HG03066 (cell line): ENCODE data around the gene MYMX.
"Not testable (repeated sequence)": the region's sequence is repeated elsewhere in the genome, so short reads cannot be mapped to it uniquely, and the experiment has no call there.

Experiments
- ATAC-seq: cut with Tn5 transposase; IDR thresholded peaks from one replicate; pipeline ENCODE4 v1.9.1; 2021; ENCODE audit warnings: low read depth; ENCODE audit not compliant: unreplicated experiment

MYMX gene

GRCh38 chr6:44185953-44186634 lies 30.6 kb upstream of the MYMX start:
- ATAC-seq, result no peak

GRCh38 chr6:44186635-44187025 lies 30.1 kb upstream of the MYMX start:
- no peak for ATAC-seq

DNA sequence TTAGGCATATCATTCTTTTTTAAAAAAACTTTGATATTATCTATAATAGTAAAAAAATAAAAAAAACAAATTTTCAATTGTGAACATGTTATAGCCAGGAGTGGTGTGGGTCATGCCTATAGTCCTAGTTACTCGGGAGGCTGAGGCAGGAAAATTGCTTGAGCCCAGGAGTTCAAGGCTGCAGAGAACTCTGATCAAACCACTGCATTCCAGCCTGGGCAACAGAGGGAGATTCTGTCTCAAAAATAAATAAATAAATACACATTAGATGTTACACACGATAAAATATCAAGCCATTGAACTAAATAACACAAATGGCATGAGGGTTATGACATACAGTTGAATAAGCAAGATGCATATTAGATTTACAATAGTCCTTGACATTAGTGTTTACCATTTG lies 27.9 kb upstream of the MYMX start:
- no peak for ATAC-seq

- ATAC-seq, result no peak
Observed at GRCh38 chr6:44189257-44189656, 27.5 kb upstream of the MYMX start.

DNA sequence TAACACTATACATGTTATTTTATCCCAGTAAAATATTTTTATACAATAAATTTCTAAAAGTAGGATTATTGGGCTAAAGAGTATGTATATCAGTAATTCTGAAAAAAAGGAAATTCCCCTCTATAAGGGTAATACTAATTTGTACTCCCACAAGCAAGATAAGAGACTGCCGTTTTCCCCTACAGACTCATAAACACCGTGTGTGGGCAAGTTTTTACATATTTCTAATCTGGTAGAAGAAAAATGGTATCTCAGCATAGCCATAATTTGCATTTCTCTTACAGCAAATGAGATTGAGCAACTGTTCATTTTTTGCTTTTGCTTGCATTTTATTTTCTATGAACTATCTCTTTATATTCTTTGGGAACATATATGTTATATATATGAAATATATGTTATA lies 26.0 kb upstream of the MYMX start:
- peak; percentile 54 for ATAC-seq

DNA sequence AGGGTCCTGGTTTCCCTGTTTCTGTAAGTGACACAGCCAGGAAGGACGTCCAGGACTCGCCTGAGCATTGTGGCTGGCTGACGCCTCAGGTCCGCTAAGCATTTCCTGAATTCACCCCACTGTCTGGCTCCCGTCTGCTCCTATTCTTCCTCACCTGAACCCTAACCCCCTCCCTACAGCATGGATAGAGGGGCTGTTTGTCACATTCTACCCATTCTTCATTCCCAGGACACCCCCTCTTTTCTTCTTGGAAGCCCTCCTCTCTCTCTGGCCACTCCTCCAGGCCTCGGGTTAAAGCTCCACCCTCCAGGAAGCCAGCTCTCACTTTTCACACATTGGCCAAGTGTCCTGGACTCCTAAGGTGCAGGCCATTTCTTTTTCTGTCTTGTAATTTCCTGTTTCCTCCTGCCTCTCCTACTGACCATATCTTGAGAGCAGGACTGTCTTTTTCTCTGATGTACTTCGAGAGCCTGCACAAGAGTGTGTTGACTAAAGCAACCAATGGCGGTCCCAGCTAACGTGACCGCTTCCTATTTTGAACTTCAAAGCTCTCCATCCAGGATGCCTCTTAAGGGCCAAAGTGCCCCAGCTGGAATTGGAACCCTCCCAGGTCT lies 24.2 kb upstream of the MYMX start:
- ATAC-seq, result no peak

- no peak for ATAC-seq
Observed at GRCh38 chr6:44193307-44193910, 23.3 kb upstream of the MYMX start.

GRCh38 chr6:44194326-44194725 lies 22.4 kb upstream of the MYMX start:
- ATAC-seq, result no peak

- ATAC-seq, result not testable (repeated sequence)
Observed at GRCh38 chr6:44196351-44196750, 20.4 kb upstream of the MYMX start.

DNA sequence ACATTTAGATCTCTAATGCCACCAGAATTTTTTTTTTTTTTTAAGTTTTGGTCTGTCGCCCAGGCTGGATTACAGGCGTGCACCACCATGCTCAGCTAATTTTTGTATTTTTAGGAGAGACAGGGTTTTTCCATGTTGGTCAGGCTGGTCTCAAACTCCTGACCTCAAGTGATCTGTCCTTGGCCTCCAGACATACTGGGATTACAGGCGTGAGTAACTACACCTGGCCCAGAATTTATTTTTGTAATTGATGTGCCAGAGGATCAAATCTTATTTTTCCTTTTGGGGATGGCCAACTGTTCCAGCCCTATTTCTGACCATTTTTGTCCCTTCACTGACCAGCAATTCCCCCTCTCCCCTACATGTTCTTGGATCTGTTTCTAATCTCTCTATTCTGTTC lies 18.0 kb upstream of the MYMX start:
- no peak for ATAC-seq

DNA sequence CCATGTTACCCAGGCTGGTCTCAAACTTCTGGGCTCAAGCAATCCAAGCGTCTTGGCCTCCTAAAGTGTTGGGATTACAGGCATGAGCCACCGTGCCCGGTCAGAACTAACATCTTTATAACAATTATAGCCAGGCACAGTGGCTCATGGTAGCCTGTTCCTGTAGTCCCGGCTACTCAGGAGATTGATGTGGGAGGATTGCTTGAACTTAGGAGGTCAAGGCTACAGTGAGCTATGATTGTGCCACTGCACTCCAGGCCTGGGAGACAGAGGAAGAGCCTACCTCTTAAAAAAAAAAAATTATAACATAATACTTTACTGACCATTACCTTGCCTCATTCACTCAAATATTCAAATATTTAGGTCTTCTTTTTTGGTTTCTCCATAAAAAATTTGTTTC lies 16.8 kb upstream of the MYMX start:
- no peak for ATAC-seq

GRCh38 chr6:44201200-44201599 lies 15.5 kb upstream of the MYMX start:
- no peak for ATAC-seq

DNA sequence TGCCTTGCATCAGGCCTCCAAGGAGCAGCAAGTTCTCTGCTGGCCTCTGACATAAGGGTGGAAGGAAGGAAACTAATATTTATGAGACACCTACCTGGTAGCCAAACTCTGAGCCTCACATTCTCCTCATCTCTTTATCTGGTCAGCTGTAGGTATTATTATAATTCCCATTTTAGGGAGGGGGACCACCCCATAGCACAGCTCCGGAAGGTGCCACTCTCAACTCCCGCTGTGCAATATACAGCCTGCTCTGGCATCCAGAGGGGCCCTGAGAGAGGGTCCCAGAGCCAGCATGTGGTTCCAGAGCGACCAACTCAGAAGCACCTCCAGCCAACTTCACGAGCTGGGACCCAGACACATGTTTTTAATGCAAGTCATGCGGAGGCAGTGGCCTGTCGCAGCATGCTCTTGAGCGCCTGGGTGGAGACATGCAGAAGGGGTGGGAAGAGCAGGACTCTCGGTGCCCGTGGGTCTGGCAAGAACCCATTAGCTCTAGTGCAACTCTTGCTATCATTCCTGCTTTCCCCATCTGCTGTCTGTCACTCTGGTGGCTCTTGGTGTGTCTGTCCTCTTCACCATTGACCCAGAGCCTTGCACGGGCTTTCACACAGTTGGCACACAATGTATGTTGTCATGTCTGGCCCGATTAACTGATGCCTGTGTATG lies 15.0 kb upstream of the MYMX start:
- ATAC-seq, result no peak

GRCh38 chr6:44202332-44202971 lies 14.3 kb upstream of the MYMX start:
- ATAC-seq, result no peak

GRCh38 chr6:44202972-44203750 lies 13.6 kb upstream of the MYMX start:
- ATAC-seq, result no peak

GRCh38 chr6:44203955-44204354 lies 12.8 kb upstream of the MYMX start:
- ATAC-seq, result no peak

GRCh38 chr6:44207966-44208365 lies 8.8 kb upstream of the MYMX start:
- no peak for ATAC-seq

GRCh38 chr6:44211284-44211683 lies 5.4 kb upstream of the MYMX start:
- no peak for ATAC-seq

DNA sequence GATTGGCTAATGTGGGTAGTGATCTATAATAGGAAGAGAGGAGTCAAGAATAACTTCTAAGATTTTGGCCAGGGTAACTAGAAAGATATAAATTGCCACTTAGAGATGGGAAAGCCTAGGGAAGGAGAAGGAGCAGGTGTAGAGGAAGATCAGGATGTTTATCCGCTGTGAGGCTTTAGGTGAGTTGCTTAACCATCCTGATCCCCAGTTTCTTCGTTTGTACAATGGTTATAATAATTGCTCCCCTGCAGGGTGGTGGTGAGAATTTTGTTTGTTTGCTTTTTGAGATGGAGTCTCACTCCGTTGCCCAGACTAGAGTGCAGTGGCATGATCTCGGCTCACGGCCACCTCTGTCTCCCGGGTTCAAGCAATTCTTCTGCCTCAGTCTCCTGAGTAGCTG lies 2.4 kb upstream of the MYMX start:
- no peak for ATAC-seq

DNA sequence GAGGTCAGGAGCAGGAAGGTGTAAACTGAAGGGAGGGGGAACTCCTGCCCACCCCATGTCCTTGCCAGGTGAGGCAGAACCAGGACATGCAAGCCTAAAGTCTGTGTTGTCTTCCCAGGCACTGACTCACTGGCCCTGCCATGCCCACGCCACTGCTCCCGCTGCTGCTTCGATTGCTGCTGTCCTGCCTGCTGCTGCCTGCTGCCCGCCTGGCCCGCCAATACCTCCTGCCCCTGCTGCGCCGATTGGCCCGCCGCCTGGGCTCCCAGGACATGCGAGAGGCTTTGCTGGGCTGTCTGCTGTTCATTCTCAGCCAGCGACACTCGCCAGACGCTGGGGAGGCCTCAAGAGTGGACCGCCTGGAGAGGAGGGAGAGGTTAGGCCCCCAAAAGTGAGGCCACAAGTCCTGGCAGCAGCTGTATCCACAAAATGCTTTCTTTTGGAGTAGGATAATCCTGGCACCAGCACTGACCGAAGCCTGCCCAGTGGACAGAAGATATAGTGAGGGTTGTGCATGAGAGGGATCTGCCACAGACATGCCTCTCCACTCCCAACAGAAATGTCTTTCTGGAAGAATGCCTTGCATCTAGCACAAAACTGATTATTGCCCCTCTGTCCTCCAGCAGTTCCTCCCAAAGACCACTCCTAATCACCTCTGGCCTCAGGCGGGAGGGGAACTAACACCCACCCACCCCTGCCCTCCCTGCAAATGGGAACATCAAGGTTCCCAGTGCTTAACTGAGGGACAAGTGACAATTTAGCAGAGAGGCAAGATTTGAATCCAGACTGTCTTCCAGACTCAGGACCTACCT lies 812 bp downstream of the MYMX start:
- ATAC-seq, result no peak
